ENCODE measurements around the gene SPATA22.
"Not testable (repeated sequence)": the region's sequence is repeated elsewhere in the genome, so short reads cannot be mapped to it uniquely, and the experiment has no call there.

SPATA22 gene

DNA sequence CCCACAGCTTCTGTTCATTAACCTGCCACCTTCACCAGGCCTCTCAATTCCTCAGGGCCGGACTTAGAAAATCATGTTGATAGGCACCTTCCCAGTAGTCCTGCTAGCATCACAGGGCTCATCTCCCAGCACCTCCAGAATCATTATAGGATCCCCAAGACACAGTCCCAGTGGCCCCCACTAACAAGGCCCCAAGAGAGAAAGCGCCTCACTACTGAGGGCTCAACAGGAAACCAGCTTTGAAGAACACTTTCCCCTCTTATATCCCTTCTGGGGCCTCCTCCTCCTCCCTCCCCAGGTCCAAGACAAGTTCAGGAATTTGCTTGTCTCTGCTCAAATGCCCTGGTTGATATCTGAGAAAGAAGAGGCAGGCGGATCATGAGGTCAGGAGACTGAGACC, 60.5 kb downstream of the SPATA22 start, which contains the start of gene OR3A3:
TSS of gene OR3A3 (plus strand) at position 301 of the 400 bp plus-strand sequence.
- H3K9me3 ChIP-seq (ENCODE audit: control insufficient read depth, low read length): no peaks in the 10 kb centered on the region

GRCh38 chr17:3403856-3404255, 67.8 kb downstream of the SPATA22 start:
- not testable (repeated sequence) for H3K79me2 ChIP-seq; H3K27me3 ChIP-seq (ENCODE audit: control insufficient read depth, insufficient read depth, low read length); H3K36me3 ChIP-seq (ENCODE audit: control insufficient read depth, insufficient read depth, low read length); H3K9me3 ChIP-seq (ENCODE audit: control insufficient read depth, low read length); H3K9ac ChIP-seq; H3K27ac ChIP-seq; H3K4me3 ChIP-seq (ENCODE audit: low read depth, low read length); H3K4me1 ChIP-seq; H3K4me2 ChIP-seq (ENCODE audit: low read length); H2AFZ ChIP-seq

More for the DNA sequence above, 60.5 kb downstream of the SPATA22 start, which contains the start of gene OR3A3:
- Histone ChIP-seq H3K27ac (no peak within 1 kb of the TSS), H3K27me3 (ENCODE audit: control insufficient read depth, insufficient read depth, low read length) (no peaks in the 10 kb centered on the region), H3K4me1 (no peaks in the 10 kb centered on the region), H3K9ac (no peak within 1 kb of the TSS), H3K36me3 (ENCODE audit: control insufficient read depth, insufficient read depth, low read length) (no peaks in the 10 kb centered on the region), H3K4me2 (ENCODE audit: low read length) (no peak within 1 kb of the TSS), H3K79me2 (no peaks in the 10 kb centered on the region), H3K4me3 (ENCODE audit: low read depth, low read length) (no peak within 1 kb of the TSS), H2AFZ (no peak within 1 kb of the TSS)
- TF ChIP-seq, protein P1, sequence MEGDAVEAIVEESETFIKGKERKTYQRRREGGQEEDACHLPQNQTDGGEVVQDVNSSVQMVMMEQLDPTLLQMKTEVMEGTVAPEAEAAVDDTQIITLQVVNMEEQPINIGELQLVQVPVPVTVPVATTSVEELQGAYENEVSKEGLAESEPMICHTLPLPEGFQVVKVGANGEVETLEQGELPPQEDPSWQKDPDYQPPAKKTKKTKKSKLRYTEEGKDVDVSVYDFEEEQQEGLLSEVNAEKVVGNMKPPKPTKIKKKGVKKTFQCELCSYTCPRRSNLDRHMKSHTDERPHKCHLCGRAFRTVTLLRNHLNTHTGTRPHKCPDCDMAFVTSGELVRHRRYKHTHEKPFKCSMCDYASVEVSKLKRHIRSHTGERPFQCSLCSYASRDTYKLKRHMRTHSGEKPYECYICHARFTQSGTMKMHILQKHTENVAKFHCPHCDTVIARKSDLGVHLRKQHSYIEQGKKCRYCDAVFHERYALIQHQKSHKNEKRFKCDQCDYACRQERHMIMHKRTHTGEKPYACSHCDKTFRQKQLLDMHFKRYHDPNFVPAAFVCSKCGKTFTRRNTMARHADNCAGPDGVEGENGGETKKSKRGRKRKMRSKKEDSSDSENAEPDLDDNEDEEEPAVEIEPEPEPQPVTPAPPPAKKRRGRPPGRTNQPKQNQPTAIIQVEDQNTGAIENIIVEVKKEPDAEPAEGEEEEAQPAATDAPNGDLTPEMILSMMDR (IDR thresholded peaks at IDR 0.05): no peak

- H3K9me3 ChIP-seq (ENCODE audit: control insufficient read depth, low read length): no peaks in the 10 kb centered on the region
- H3K9ac ChIP-seq: no peak overlapping the region
- no peak overlapping the region for H3K4me2 ChIP-seq (ENCODE audit: low read length)
- no peaks in the 10 kb centered on the region for H3K4me1 ChIP-seq
- TF ChIP-seq, protein P1 (IDR thresholded peaks at IDR 0.05): no peak
- no peak overlapping the region for H3K27ac ChIP-seq
- H3K79me2 ChIP-seq: no peaks in the 10 kb centered on the region
- H3K27me3 ChIP-seq (ENCODE audit: control insufficient read depth, insufficient read depth, low read length): no peaks in the 10 kb centered on the region
- H3K36me3 ChIP-seq (ENCODE audit: control insufficient read depth, insufficient read depth, low read length): no peaks in the 10 kb centered on the region
- H3K4me3 ChIP-seq (ENCODE audit: low read depth, low read length): no peak overlapping the region
- H2AFZ ChIP-seq: no peak overlapping the region
Observed at GRCh38 chr17:3401786-3402185, 69.8 kb downstream of the SPATA22 start.

GRCh38 chr17:3400055-3400454, 71.6 kb downstream of the SPATA22 start:
- Histone ChIP-seq H3K9me3 (ENCODE audit: control insufficient read depth, low read length) (no peaks in the 10 kb centered on the region), H2AFZ (no peak overlapping the region), H3K27ac (no peak overlapping the region), H3K79me2 (no peaks in the 10 kb centered on the region), H3K9ac (no peak overlapping the region), H3K36me3 (ENCODE audit: control insufficient read depth, insufficient read depth, low read length) (no peaks in the 10 kb centered on the region), H3K27me3 (ENCODE audit: control insufficient read depth, insufficient read depth, low read length) (no peaks in the 10 kb centered on the region), H3K4me2 (ENCODE audit: low read length) (no peak overlapping the region), H3K4me3 (ENCODE audit: low read depth, low read length) (no peak overlapping the region), H3K4me1 (no peaks in the 10 kb centered on the region)
- TF ChIP-seq, protein P1 (IDR thresholded peaks at IDR 0.05): no peak

DNA sequence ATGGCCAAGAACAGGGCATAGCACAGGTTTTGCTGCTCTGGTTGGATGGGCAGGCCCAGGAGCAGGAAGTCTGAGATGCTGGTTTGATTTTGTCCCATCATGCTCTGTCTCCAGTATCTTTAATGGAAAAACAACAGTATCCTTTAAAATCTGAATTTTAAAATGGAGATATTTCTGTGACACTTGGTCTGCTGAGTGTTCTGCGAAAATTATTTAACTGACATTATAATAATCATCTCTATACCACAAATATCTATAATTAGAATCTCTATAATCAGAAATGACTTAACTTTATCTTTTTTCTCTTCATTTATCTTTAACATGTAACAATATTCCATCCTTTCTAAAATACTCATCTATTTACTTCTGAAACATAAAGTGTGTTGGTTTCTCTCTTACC, 73.3 kb downstream of the SPATA22 start, which contains the start of gene OR1E1:
TSS of gene OR1E1 (minus strand) at position 101 of the 400 bp plus-strand sequence. CDS start at position 101, 0 bp downstream.
- no peak within 1 kb of the TSS for H2AFZ ChIP-seq
- no peaks in the 10 kb centered on the region for H3K36me3 ChIP-seq (ENCODE audit: control insufficient read depth, insufficient read depth, low read length)
- TF ChIP-seq, protein P1 (IDR thresholded peaks at IDR 0.05): no peak
- H3K9ac ChIP-seq: no peak within 1 kb of the TSS
- H3K4me2 ChIP-seq (ENCODE audit: low read length): no peak within 1 kb of the TSS
- no peak within 1 kb of the TSS for H3K27ac ChIP-seq
- no peak within 1 kb of the TSS for H3K4me3 ChIP-seq (ENCODE audit: low read depth, low read length)
- no peaks in the 10 kb centered on the region for H3K4me1 ChIP-seq
- H3K9me3 ChIP-seq (ENCODE audit: control insufficient read depth, low read length): no peaks in the 10 kb centered on the region
- H3K27me3 ChIP-seq (ENCODE audit: control insufficient read depth, insufficient read depth, low read length): no peaks in the 10 kb centered on the region
- H3K79me2 ChIP-seq: no peaks in the 10 kb centered on the region

GRCh38 chr17:3397801-3398200, 73.8 kb downstream of the SPATA22 start:
- H3K36me3 ChIP-seq (ENCODE audit: control insufficient read depth, insufficient read depth, low read length); H3K4me2 ChIP-seq (ENCODE audit: low read length); H3K27ac ChIP-seq; H3K9me3 ChIP-seq (ENCODE audit: control insufficient read depth, low read length); H3K4me1 ChIP-seq; H3K27me3 ChIP-seq (ENCODE audit: control insufficient read depth, insufficient read depth, low read length); H2AFZ ChIP-seq; H3K4me3 ChIP-seq (ENCODE audit: low read depth, low read length); H3K9ac ChIP-seq; H3K79me2 ChIP-seq: not testable (repeated sequence)
